Measurements from ENCODE around the gene SLC8B1. TPM values are rescaled to one million over a fixed set of nuclear protein-coding genes. Genes with fewer than 3 reads are reported as not detected.

The SLC8B1 gene
- polyA plus RNA-seq, 1 donor from 2014 or later, result 1.1 TPM

GRCh38 chr12:113276946-113277500 lies 57.9 kb downstream of the SLC8B1 start:
- no peak overlapping the region for H3K4me3 ChIP-seq (ENCODE audit: low read length)
- H3K9ac ChIP-seq (ENCODE audit: low read length), result no peak overlapping the region
- no peak overlapping the region for H2AFZ ChIP-seq (ENCODE audit: low read depth, low read length)
- H3K4me2 ChIP-seq (ENCODE audit: low read length), result no peak overlapping the region
- TF ChIP-seq POLR2AphosphoS5 (IDR thresholded peaks at IDR 0.05) (no peak), MXI1 (conservative IDR thresholded peaks at IDR 0.05; ENCODE audit: poor library complexity, severe bottlenecking) (no peak), REST (IDR thresholded peaks at IDR 0.05; ENCODE audit: borderline replicate concordance) (no peak), SMC3 (conservative IDR thresholded peaks at IDR 0.05; ENCODE audit: poor library complexity) (no peak), CTCF (IDR thresholded peaks at IDR 0.05; ENCODE audit: poor library complexity, severe bottlenecking) (no peak), TAF1 (IDR thresholded peaks at IDR 0.05; ENCODE audit: low read depth) (no peak), EZH2 (IDR thresholded peaks at IDR 0.05; ENCODE audit: borderline replicate concordance, insufficient read depth, low read length, poor library complexity, severe bottlenecking) (no peak), EP300 (conservative IDR thresholded peaks at IDR 0.05; ENCODE audit: poor library complexity, severe bottlenecking) (no peak), RAD21 (conservative IDR thresholded peaks at IDR 0.05) (no peak)
- H3K9me2 ChIP-seq (ENCODE audit: insufficient read depth, low read length), result no peaks in the 10 kb centered on the region
- H3K9me3 ChIP-seq (ENCODE audit: low read length), result no peaks in the 10 kb centered on the region
- H3F3A ChIP-seq (ENCODE audit: insufficient read depth, low read length, poor library complexity, severe bottlenecking), result no peaks in the 10 kb centered on the region
- H3K36me3 ChIP-seq (ENCODE audit: insufficient read depth, low read length), result no peaks in the 10 kb centered on the region
- H4K20me1 ChIP-seq (ENCODE audit: insufficient read depth), result no peaks in the 10 kb centered on the region
- H3K27me3 ChIP-seq (ENCODE audit: insufficient read depth, low read depth, low read length), result no peaks in the 10 kb centered on the region
- no peak overlapping the region for H3K27ac ChIP-seq (ENCODE audit: low read length)
- no peaks in the 10 kb centered on the region for H3K79me2 ChIP-seq (replicated peaks; ENCODE audit: insufficient read depth, low read length)

GRCh38 chr12:113276306-113276705 lies 58.6 kb downstream of the SLC8B1 start:
- Histone ChIP-seq H3F3A (ENCODE audit: insufficient read depth, low read length, poor library complexity, severe bottlenecking) (no peaks in the 10 kb centered on the region), H3K27ac (ENCODE audit: low read length) (no peak overlapping the region), H3K9ac (ENCODE audit: low read length) (no peak overlapping the region), H3K4me2 (ENCODE audit: low read length) (no peak overlapping the region), H3K9me2 (ENCODE audit: insufficient read depth, low read length) (no peaks in the 10 kb centered on the region), H4K20me1 (ENCODE audit: insufficient read depth) (no peaks in the 10 kb centered on the region), H2AFZ (ENCODE audit: low read depth, low read length) (no peak overlapping the region), H3K9me3 (ENCODE audit: low read length) (no peaks in the 10 kb centered on the region), H3K4me3 (ENCODE audit: low read length) (no peak overlapping the region), H3K79me2 (replicated peaks; ENCODE audit: insufficient read depth, low read length) (no peaks in the 10 kb centered on the region), H3K27me3 (ENCODE audit: insufficient read depth, low read depth, low read length) (no peaks in the 10 kb centered on the region), H3K36me3 (ENCODE audit: insufficient read depth, low read length) (no peaks in the 10 kb centered on the region)
- TF ChIP-seq SMC3 (conservative IDR thresholded peaks at IDR 0.05; ENCODE audit: poor library complexity) (no peak), MXI1 (conservative IDR thresholded peaks at IDR 0.05; ENCODE audit: poor library complexity, severe bottlenecking) (no peak), CTCF (IDR thresholded peaks at IDR 0.05; ENCODE audit: poor library complexity, severe bottlenecking) (no peak), TAF1 (IDR thresholded peaks at IDR 0.05; ENCODE audit: low read depth) (no peak), REST (IDR thresholded peaks at IDR 0.05; ENCODE audit: borderline replicate concordance) (no peak), EZH2 (IDR thresholded peaks at IDR 0.05; ENCODE audit: borderline replicate concordance, insufficient read depth, low read length, poor library complexity, severe bottlenecking) (no peak), POLR2AphosphoS5 (IDR thresholded peaks at IDR 0.05) (no peak), EP300 (conservative IDR thresholded peaks at IDR 0.05; ENCODE audit: poor library complexity, severe bottlenecking) (no peak), RAD21 (conservative IDR thresholded peaks at IDR 0.05) (no peak)

Data from neural cell (in vitro differentiated cells).